PFSK-1 (cell line): ENCODE results near the gene SMDT1.

ENCODE experiments used
- POLR2AphosphoS5 ChIP-seq: IDR thresholded peaks from 2 replicates; pipeline ENCODE4 v1.6.1; 2012; ENCODE audit warnings: low read depth, mild to moderate bottlenecking, control low read depth, low read length, moderate library complexity
- REST ChIP-seq, 2 experiments: IDR thresholded peaks; 2 replicates each; pipeline versions ENCODE4 v1.6.1 to v1.8.0; 2011 to 2012; ENCODE audit warnings: low read depth in 2 of 2, low read length in 2 of 2, control low read depth in 1 of 2, inconsistent platforms in 1 of 2, mild to moderate bottlenecking in 1 of 2, moderate library complexity in 1 of 2; ENCODE audit not compliant: insufficient read depth in 1 of 2

DNA sequence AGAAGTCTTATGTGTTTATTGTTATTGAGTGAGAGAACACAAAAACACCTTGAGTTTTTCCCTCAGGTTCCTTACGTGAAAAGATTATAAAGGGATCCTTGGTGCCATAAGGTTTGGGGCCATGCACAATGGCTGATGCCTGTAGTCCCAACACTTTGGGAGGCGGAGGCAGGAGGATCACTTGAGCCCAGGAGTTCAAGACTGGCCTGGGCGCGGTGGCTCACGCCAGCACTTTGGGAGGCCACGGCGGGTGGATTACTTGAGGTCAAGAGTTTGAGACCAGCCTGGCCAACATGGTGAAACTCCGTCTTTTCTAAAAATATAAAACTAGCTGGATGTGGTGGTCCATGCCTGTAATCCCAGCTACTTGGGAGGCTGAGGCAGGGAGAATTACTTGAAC, 5.4 kb downstream of the SMDT1 start:
- TF ChIP-seq POLR2AphosphoS5 (no peak), REST (IDR thresholded peaks at IDR 0.05; ENCODE audit: insufficient read depth in 1 of 2, low read depth in 2 of 2, low read length in 2 of 2) (no peak)
